GM19193 (cell line): Measurements from ENCODE around the gene ATG4B.

ENCODE experiments used
- POLR2A ChIP-seq: IDR thresholded peaks from 4 replicates; pipeline ENCODE4 v1.6.1; 2011; ENCODE audit not compliant: insufficient read depth, insufficient read length; ENCODE audit errors: extremely low read depth

ATG4B gene

DNA sequence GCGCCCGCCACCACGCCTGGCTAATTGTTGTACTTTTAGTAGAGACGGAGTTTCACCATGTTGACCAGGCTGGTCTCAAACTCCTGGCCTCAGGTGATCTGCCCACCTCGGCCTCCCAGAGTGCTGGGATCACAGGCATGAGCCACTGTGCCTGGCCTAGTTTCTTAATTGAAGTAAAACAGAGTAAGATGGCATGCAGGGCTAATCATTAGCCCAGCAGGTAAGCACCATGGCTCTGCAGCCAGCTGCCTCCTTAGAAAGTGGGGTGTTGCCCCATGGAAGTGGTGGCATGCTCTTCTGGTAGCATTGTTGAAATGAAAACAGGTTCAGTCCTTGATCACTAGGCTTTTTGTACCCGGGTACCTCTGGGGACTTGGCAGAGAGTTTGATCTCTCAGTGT, 12.4 kb downstream of the ATG4B start:
- TF ChIP-seq POLR2A, result no peak

DNA sequence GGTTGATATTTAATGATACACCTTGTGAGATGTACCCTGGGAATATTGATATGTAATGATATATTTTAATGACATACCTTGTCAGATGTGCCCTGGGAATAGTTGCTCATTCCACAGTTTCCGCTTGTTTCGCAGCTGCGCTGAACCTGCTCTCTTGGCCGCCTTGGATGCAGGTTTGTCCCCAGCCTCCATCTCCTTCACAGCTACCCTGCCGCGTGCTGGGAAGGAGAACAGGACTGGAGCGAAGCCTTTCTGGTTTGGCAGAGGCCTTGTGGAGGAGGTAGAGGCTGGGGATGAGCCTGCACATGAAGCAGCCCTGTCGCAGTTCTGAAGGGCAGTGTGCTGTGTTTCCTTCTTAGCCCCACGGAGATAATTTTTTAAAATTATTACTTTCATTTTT, 14.6 kb downstream of the ATG4B start:
- TF ChIP-seq POLR2A, result no peak

DNA sequence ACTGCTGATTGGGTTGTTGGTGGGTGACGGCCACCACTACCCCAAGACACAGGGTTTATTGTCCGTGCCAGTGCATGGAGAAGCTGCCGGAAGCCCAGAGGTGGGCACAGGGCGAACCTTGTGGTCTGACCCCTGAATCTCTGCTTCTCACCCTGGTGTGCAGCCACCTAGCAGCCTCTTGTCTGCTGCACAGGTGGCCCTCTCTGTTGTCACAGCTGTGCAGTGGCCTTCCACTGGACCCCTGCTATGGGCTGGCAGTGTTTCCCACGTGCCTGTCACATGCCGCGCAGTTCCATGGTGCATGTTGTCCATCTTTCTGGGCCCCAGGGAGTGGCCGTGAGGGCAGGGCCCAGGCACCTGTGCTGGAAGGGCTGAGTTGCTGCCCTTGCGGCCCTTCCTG, 15.2 kb downstream of the ATG4B start:
- TF ChIP-seq POLR2A, result no peak

DNA sequence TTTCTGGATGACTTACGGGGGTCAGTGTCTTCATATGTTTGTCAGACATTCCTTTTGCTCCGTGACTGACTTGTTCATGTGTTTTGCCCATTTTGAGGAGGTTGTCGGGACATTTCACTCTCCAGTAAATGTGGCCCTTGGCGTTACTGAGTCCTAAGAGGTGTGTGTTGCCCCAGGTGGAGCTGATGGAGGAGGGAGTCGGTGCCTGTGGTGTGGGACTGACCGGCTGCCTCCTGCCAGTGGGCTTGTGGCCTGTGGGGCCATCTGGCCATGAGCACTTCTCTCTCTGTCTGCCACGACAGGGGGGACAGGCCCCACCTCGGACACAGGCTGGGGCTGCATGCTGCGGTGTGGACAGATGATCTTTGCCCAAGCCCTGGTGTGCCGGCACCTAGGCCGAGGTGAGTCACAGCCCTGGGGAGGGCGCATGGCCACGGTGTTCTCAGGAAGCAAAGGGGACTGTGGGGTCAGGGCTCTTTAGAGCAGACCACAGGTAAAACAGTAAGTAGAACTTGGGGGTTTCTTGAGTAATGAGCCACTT, 15.8 kb downstream of the ATG4B start:
- no peak for TF ChIP-seq POLR2A

DNA sequence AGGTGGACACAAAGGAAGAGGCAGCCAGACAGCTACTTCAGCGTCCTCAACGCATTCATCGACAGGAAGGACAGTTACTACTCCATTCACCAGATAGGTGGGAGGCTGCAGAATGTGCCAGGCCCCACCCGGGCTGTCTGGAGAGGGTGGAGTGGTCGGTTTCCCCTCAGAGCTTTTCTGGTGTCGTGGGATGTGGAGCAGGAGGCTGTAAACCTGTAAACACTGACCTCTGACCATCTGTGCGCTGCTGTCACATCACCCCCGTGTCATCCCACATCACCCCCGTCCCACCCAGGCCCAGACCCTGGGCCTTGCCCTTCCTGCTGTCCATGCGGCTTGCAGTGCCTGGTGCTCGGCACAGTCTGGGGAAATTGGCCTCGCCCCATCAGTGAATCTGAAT, 17.1 kb downstream of the ATG4B start:
- no peak for TF ChIP-seq POLR2A

DNA sequence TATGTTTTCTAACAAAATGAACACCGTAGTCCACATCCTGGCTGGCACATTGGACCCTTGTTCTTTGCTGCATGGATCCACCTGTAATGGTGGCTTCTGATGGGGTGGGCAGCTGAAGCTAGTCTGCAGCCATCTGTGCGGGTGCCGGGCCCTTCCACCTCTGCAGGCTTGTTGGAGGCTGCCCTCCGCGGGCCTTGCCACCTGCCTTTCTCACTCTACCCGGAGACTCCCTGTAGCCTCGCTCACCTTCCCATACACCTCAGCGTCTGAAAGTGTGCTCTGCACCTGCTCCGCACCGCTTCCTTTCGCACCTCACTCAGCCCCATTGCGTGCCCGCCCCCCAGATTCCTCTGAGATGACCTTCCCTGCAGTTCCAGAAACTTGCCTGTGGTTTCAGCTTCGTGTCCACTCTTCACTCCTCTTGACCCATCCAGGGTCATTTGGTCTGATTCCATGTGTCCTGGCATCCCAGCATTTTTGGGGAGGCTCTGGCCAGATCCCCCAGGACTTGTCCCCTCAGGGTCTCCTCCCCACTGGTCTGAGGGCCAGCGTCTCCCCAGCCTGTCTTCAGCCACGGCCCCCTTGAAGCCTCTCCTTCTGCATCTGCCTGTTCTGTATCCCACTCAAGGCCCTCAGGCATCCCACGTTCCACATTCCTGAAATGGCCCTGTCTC, 18.2 kb downstream of the ATG4B start:
- TF ChIP-seq POLR2A, result no peak

DNA sequence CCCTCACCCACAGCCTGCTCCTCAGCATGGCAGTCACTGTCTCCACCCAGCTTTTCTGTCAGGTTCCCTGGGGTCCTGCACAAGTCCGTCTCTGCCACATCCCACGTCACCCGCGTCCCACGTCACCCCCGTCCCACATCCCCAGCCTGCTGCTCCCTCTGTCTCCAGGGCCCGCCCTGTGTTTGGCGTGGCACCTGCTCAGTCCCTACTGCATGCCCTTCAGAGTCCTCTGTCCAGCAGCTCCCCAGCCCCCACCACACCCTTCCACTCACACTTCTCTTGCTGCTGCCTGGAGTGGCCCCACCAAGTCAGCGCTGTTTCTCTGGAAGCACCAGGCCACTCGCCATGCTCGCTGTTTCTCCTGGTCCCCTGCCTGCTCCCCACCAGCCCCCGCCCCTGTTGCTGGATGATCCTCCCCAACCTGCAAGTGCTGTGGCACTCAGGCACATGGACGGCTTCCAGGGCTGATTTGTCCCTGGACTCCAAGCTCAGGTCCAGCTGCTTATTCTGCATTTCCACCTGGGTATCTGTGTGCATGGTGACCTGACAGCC, 18.8 kb downstream of the ATG4B start:
- TF ChIP-seq POLR2A, result no peak

DNA sequence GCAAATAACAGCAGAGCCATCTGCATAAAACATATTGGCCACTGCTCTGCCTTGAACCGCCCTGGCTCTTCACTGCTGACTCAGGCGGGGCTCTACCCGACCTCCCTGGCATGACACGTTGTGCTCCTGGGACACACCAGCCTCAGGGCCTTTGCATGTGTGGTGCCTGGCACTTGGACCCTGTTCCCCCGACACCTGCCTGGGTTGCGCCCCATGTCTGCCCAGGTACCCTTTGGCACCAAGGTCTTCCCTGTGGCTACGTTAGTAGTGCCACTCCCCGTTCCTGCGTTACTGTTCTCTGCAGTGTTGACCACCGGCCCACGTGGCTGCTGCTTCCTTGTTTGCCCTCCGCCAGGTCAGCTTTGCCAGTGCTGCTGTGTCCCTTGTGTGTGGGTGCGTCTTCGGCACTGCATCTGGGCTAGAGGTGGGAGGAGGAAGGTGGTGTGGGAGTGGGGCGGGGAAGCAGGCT, 20.3 kb downstream of the ATG4B start:
- TF ChIP-seq POLR2A, result no peak

DNA sequence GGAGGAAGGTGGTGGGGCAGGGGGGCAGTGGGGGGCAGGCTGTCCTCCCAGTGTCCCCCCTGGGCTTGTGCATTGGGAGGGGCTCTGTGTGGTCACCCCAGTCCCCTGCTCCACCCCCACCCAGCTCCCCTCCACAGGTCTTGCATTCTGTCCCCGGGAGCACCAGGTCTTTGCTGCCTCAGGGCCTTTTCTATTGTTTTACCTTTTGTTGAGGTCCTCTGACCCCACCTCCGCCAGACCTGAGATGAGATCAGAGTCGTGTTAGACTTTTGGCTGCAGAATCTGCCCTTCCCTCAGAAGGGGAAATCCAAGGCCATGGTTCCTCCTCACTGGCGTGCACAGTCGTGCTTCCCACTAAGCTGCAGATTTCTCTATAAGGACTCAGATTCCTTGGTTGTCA, 20.8 kb downstream of the ATG4B start:
- TF ChIP-seq POLR2A, result no peak

DNA sequence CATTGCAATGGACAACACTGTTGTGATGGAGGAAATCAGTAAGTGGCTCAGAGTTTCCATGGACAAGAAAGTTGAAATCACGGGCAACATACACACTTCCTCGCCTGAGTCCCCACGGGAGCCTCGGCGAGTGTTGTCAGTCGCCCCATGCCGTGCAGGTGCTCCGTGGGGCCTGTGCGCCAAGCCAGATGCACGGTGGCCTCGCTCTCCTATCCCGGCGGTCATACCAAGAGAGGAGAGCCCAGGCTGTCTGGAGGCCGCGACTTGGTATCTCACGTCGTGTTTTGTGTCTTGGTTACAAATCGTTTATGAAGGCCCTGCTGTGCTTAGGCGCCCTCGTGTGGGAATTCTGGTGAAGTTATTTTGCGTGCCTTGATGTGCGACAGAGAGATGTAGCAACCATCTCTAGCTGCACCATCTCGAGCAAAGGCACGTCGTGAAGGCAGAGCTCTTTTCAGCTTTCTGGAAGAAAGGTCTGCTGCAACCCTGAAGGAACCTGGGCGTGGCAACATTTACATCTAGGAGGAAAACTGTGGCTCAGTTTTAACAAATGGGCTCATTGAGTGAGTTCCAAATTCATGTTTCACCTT, 21.8 kb downstream of the ATG4B start:
- TF ChIP-seq POLR2A, result no peak

DNA sequence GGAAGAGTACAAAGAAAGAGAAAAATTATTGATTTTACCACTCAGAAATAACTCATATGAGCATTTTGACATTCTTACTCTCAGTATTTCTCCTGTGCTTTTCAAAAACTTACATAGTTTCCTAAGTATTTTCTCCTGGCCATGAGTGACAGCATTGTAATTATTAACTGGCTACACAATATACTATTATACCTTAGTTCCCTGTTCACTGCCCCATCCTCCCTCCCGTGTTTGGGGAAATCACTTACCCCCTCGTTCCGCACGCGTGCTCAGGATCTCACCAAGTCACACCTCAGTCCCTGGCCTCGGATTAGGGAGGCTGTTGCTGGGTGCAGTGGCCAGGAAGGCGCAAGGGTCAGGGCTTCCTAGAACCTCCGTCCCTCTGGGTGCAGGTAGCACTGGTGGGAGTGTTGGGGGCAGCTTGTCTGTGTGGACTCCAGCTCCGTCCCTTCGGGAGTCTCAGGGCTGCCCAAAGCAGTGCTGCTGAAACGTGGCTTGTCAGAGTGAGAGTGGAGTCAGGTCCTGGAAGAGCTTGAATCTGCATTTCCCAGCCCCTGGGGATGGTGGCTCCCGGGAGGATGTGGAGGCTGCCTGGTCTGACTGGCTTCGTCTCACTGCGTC, 23.2 kb downstream of the ATG4B start:
- TF ChIP-seq POLR2A, result no peak

DNA sequence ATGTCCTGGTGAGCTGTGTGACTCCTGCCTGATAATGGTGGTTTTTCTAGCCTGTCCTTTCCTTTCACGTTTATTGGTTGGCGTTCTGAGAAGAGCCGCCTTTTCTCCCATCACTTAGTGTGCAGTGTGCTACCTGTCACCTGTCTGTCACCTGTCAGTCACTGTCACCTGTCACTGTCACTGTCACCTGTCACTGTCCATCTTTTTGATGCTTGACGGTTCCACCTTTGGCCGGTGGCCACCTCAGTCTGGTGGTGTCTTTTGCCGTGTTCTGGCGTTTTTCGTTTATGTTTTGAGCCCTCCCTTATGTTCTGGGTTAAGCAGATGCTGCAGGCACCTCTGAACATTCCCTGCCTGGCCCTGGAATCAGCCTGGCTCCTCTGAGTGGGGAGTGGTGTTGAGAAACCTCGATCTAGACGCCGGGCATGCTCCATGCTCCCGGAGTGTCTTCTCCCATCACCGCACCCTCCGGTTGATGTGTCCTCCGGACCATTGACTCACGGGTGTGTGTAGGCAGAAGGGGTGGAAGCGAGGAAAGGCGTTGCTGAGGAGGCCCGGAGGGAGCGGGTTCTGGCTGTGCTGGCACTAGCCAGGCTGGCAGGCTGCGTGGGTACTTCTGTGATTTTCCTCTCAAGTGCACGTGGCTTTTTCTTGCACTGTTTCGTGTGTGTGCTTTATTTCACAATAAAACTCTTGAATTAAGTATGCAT, 28.4 kb downstream of the ATG4B start:
- no peak for TF ChIP-seq POLR2A

DNA sequence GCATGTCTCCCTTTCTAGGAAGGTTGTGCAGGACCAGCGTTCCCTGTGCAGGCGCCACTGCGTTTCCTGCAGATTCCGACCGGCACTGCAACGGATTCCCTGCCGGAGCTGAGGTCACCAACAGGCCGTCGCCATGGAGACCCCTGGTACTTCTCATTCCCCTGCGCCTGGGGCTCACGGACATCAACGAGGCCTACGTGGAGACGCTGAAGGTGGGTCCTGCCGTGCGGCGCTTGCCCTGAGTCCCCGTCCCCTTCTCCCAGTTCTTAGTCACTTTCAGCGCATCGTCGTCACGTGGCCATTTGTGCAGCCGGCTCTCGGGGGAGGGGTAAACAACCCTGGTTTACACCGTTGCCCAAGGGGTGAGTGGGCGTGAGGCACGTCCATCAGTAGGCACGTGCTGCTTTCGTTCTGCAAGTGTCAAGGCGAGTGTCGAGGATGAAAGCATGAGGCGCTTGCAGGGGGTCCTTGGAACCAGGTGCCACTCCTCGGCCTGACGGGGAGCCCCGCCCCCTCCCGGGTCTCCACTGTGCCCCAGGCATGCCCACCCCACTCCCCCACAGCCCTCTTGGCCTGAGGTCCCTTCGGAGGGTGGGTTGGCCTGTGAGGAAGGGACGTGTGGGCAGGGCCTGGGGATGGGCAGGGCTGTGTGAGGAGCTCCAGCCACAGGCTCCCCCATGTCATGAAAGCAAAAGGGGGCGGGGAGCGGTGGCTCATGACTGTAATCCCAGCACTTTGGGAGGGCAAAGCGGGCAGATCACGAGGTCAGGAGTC, 29.3 kb downstream of the ATG4B start:
- TF ChIP-seq POLR2A, result no peak

DNA sequence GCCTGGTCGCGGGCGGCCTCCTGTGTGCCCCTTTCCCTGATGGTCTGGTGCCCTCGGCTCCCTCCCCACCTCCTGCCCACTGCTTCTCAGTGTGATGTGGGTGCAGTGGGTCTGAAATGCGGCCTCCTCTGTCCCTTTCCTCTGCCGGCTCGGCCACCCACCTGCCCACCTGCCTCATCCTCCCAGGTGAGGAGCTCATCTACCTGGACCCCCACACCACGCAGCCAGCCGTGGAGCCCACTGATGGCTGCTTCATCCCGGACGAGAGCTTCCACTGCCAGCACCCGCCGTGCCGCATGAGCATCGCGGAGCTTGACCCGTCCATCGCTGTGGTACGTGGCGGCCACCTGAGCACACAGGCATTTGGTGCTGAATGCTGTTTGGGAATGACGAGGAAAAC, 30.9 kb downstream of the ATG4B start:
- TF ChIP-seq POLR2A, result no peak
